SH-SY5Y (cell line): ENCODE measurements around the gene SUMO2.

ENCODE experiments used
- GATA2 ChIP-seq: IDR thresholded peaks from 2 replicates; pipeline ENCODE4 v1.6.1; 2011; ENCODE audit warnings: mild to moderate bottlenecking, low read depth, low read length
- GATA3 ChIP-seq: IDR thresholded peaks from 2 replicates; pipeline ENCODE4 v1.6.1; 2011; ENCODE audit warnings: low read depth, mild to moderate bottlenecking, low read length, moderate library complexity

GRCh38 chr17:75116737-75117136 is 66.0 kb downstream of the SUMO2 start:
- TF ChIP-seq GATA2 (no peak), GATA3 (no peak)
